ENCODE measurements around the gene IRGQ. TPM values are rescaled to one million over a fixed set of nuclear protein-coding genes. Genes with fewer than 3 reads are reported as not detected.

Gene IRGQ
- total RNA-seq, 1 experiment from 2014 or later: 38.1 TPM

- no peak for DNase-seq (ENCODE audit: low spot score)
- no peak for ATAC-seq
- Mint-ChIP-seq H3K27me3 (ENCODE audit: low read depth) (peaks cover 20% of the 10 kb centered on the region), H3K27ac (no peak overlapping the region), H3K4me3 (no peak overlapping the region), H3K36me3 (no peaks in the 10 kb centered on the region), H3K4me1 (peaks cover 27% of the 10 kb centered on the region), H3K9me3 (no peaks in the 10 kb centered on the region)
- POLR2A ChIA-PET: no interaction called here
- no peak for TF ChIP-seq ZNF281 (CRISPR knock-in tag; IDR thresholded peaks at IDR 0.05)
- no peak for TF ChIP-seq ZNF671 (CRISPR knock-in tag; IDR thresholded peaks at IDR 0.05)
- no peak for TF ChIP-seq GRHL2 (CRISPR knock-in tag; IDR thresholded peaks at IDR 0.05; ENCODE audit: insufficient replicate concordance, severe bottlenecking)
- TF ChIP-seq JUN (CRISPR knock-in tag; IDR thresholded peaks at IDR 0.05): no peak
- TF ChIP-seq ATF6 (CRISPR knock-in tag; IDR thresholded peaks at IDR 0.05): no peak
- CTCF ChIA-PET: interaction anchor here (1.0 kb wide), 1 partner anchor 27 kb away, joined by 3 read pairs; the partner anchor contains the start of genes IRGQ and ZNF576
Measured at GRCh38 chr19:43622956-43623355, 27.0 kb upstream of the IRGQ start.

GRCh38 chr19:43622070-43622469 lies 26.1 kb upstream of the IRGQ start:
- Mint-ChIP-seq H3K4me1 (peaks cover 27% of the 10 kb centered on the region), H3K9me3 (no peaks in the 10 kb centered on the region), H3K27me3 (ENCODE audit: low read depth) (peaks cover 11% of the 10 kb centered on the region), H3K4me3 (no peak overlapping the region), H3K36me3 (no peaks in the 10 kb centered on the region), H3K27ac (no peak overlapping the region)
- DNase-seq (ENCODE audit: low spot score) (no peak), ATAC-seq (no peak)
- CTCF ChIA-PET: interaction anchor here (1.6 kb wide), 1 partner anchor 67 kb away, joined by 5 read pairs; no protein-coding TSS in a partner anchor
- TF ChIP-seq HMGXB4 (CRISPR knock-in tag; IDR thresholded peaks at IDR 0.05) (no peak), CDX4 (CRISPR knock-in tag; IDR thresholded peaks at IDR 0.05; ENCODE audit: borderline replicate concordance) (no peak), ETV6 (CRISPR knock-in tag; IDR thresholded peaks at IDR 0.05) (no peak), OVOL2 (CRISPR knock-in tag; IDR thresholded peaks at IDR 0.05; ENCODE audit: borderline replicate concordance) (no peak), CBFB (CRISPR knock-in tag; IDR thresholded peaks at IDR 0.05; ENCODE audit: low read depth) (no peak), MXD4 (CRISPR knock-in tag; IDR thresholded peaks at IDR 0.05; ENCODE audit: borderline replicate concordance) (no peak), ZNF263 (CRISPR knock-in tag; IDR thresholded peaks at IDR 0.05; ENCODE audit: low read depth) (no peak)
- POLR2A ChIA-PET: no interaction called here

- peak overlapping the region; percentile 74 for H3K4me3 Mint-ChIP-seq
- ATAC-seq: no peak
Measured at GRCh38 chr19:43620061-43621001, 24.4 kb upstream of the IRGQ start.

More at GRCh38 chr19:43620061-43621001, 24.4 kb upstream of the IRGQ start:
- TF ChIP-seq SOX15 (CRISPR knock-in tag; IDR thresholded peaks at IDR 0.05) (no peak), ZNF532 (CRISPR knock-in tag; IDR thresholded peaks at IDR 0.05; ENCODE audit: borderline replicate concordance) (no peak), NR1H2 (CRISPR knock-in tag; IDR thresholded peaks at IDR 0.05) (no peak), MAX (CRISPR knock-in tag; IDR thresholded peaks at IDR 0.05) (peak; percentile 32; the same call in 1 of the 2 replicates), USF1 (CRISPR knock-in tag; IDR thresholded peaks at IDR 0.05) (no peak)
- Mint-ChIP-seq H3K9me3 (no peaks in the 10 kb centered on the region), H3K27me3 (ENCODE audit: low read depth) (peaks cover 4% of the 10 kb centered on the region), H3K4me1 (peaks cover 27% of the 10 kb centered on the region), H3K27ac (peak overlapping the region; percentile 97), H3K36me3 (no peaks in the 10 kb centered on the region)
- ChIA-PET POLR2A (interaction anchor here (0.6 to 1.0 kb wide), 3 partner anchors 13 to 34 kb away, joined by 3 to 4 read pairs (median 3); partner anchors contain the start of gene ZNF576), CTCF (interaction anchor here (0.6 to 1.6 kb wide), 4 partner anchors 24 to 1219 kb away, joined by 4 to 5 read pairs (median 4); partner anchors contain the start of genes IRGQ and ZNF576)
- no peak for DNase-seq (ENCODE audit: low spot score)

Measured in WTC11 (cell line).